Activated T-helper 1 cell treated with Interleukin-2 at 50 U/mL for 16 hours (primary cell): ENCODE data around the gene EVA1B.

Source experiments
- DNase-seq: peaks from one replicate; pipeline ENCODE4 v3.0.0-alpha.2; 2020; ENCODE audit warnings: low read depth

The EVA1B gene

GRCh38 chr1:36279110-36279788 lies 44.2 kb downstream of the EVA1B start:
- DNase-seq: no peak

DNA sequence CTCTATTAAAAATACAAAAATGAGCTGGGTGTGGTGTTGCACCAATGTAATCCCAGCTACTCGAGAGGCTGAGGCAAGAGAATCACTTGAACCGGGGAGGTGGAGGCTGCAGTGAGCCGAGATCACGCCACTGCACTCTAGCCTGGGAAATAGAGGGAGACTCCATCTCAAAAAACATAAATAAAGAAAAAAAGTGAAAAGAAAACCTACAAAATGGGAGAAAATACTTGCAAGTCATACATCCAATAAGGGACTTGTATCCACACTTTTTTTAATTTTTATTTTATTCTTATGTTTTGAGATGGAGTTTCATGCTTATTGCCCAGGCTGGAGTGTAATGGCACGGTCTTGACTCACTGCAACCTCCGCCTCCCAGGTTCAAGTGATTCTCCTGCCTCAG lies 46.8 kb downstream of the EVA1B start:
- DNase-seq: no peak

DNA sequence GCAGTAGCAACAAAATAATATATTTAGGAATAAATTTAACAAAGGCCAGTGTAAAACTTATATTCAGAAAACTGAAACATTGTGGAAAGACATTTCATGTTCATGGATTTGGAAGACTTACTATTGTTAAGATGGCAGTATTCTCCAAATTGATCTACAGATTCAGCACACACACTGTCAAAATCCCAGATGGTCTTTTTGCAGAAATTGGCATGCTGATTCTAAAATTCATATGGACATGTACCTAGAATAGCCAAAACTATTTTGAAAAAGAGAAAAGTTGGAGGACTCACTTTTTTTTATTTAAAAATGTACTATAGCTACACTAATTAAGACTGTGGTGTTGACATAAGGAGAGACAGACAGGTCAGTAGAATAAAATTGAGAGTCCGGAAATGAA lies 49.2 kb downstream of the EVA1B start:
- no peak for DNase-seq

DNA sequence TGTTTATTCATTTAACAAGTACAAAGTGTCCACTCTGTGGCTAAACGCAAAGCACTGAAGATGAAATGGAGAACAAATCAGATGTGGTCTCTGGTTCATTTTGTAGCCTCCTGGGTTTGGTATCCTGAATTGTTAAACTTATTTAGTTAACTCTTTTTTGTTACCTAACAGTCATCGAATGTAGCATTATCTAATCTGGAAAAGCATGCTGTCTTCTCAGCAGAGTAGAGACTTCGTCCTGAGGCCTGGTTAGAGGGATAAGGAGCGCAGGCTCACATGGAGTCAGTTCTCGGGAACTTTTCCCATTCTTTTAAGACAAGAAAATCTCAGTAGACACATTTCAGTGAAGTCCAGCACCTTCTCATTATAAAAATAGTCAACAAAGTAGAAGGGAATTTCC lies 50.4 kb downstream of the EVA1B start:
- no peak for DNase-seq
